22Rv1 (cell line): ENCODE results near the gene TEX264.
"Not testable (repeated sequence)": the region's sequence is repeated elsewhere in the genome, so short reads cannot be mapped to it uniquely, and the experiment has no call there.

Source experiments
- H3K27ac ChIP-seq: fragments of 450-650 bp; 2 replicates; pipeline ENCODE4 v1.5.1; 2017
- ZFX ChIP-seq: fragments of 450-650 bp; IDR thresholded peaks from 2 replicates; pipeline ENCODE4 v1.6.1; 2017; ENCODE audit warnings: antibody characterized with exemption, borderline replicate concordance
- TF ChIP-seq, protein P1 (sequence below): fragments of 450-650 bp; IDR thresholded peaks from 2 replicates; pipeline ENCODE4 v1.5.1; 2017; ENCODE audit warnings: mild to moderate bottlenecking

TEX264 gene

DNA sequence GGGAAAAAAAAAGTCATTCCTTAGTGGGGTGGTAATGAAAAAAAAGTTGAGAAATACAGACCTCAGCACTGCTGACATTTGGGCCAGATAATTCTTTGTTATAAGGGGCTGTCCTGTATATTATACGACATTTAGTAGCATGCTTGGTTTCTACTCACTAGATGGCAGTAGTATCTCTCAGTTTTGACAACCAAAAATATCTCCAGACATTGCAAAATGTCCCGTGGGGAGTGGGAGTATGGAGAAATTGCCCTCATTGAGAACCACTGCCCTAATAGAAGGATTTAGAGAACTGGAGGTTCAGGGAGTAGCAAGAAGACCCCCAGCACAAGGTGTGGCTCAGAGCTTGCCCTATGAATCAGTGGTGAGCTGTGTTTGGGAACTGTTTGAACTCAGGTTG, 28.6 kb upstream of the TEX264 start:
- TF ChIP-seq, protein P1, sequence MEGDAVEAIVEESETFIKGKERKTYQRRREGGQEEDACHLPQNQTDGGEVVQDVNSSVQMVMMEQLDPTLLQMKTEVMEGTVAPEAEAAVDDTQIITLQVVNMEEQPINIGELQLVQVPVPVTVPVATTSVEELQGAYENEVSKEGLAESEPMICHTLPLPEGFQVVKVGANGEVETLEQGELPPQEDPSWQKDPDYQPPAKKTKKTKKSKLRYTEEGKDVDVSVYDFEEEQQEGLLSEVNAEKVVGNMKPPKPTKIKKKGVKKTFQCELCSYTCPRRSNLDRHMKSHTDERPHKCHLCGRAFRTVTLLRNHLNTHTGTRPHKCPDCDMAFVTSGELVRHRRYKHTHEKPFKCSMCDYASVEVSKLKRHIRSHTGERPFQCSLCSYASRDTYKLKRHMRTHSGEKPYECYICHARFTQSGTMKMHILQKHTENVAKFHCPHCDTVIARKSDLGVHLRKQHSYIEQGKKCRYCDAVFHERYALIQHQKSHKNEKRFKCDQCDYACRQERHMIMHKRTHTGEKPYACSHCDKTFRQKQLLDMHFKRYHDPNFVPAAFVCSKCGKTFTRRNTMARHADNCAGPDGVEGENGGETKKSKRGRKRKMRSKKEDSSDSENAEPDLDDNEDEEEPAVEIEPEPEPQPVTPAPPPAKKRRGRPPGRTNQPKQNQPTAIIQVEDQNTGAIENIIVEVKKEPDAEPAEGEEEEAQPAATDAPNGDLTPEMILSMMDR, result peak; percentile 44
- no peak for TF ChIP-seq ZFX
- no peak overlapping the region for H3K27ac ChIP-seq

DNA sequence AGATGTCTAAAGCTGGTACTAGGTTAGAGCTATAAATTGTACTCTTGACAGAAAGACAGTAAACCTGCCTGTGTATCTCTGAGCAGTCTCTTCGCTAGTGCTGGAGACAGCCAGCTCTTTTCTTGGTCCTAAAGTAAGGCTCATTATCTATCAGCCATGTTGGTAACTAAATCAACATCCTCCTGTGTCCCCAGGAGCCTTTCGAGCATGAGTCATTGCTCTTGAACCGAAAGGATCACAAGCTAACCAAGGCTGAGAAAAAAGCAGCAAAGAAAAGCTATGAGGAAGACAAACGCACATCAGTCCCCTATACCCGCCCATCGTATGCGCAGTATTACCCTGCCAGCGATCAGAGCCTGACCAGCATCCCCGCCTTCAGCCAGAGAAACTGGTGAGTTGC, 25.0 kb upstream of the TEX264 start:
- H3K27ac ChIP-seq, result no peak overlapping the region
- TF ChIP-seq ZFX, result no peak
- TF ChIP-seq, protein P1, result no peak

DNA sequence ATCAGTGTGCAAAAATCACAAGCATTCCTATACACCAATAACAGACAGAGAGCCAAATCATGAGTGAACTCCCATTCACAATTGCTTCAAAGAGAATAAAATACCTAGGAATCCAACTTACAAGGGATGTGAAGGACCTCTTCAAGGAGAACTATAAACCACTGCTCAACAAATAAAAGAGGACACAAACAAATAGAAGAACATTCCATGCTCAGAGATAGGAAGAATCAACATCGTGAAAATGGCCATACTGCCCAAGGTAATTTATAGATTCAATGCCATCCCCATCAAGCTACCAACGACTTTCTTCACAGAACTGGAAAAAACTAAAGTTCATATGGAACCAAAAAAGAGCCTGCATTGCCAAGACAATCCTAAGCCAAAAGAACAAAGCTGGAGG, 18.9 kb upstream of the TEX264 start:
- not testable (repeated sequence) for H3K27ac ChIP-seq

GRCh38 chr3:51653409-51653808, 17.6 kb upstream of the TEX264 start:
- not testable (repeated sequence) for H3K27ac ChIP-seq

- TF ChIP-seq, protein P1, result no peak
- no peak for TF ChIP-seq ZFX
- H3K27ac ChIP-seq, result no peak overlapping the region
Measured at GRCh38 chr3:51657234-51657633, 13.8 kb upstream of the TEX264 start.

- no peak for TF ChIP-seq ZFX
- TF ChIP-seq, protein P1, result no peak
- H3K27ac ChIP-seq, result no peak overlapping the region
Measured at GRCh38 chr3:51659942-51660341, 11.1 kb upstream of the TEX264 start.

DNA sequence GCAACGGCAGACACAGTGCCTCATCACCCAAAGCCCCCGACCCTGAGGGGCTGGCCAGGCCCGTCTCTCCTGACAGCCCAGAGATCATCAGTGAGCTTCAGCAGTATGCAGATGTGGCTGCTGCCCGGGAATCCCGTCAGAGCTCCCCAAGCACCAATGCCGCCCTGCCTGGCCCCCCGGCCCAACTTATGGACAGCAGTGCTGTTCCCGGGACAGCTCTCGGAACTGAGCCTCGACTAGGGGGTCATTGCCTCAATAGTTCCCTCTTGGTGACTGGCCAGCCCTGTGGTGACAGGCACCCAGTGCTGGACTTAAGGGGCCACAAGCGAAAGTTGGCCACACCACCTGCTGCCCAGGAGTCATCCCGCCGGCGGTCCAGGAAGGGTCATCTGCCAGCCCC, 8.6 kb upstream of the TEX264 start:
- no peak for TF ChIP-seq ZFX
- TF ChIP-seq, protein P1, result no peak
- no peak overlapping the region for H3K27ac ChIP-seq

DNA sequence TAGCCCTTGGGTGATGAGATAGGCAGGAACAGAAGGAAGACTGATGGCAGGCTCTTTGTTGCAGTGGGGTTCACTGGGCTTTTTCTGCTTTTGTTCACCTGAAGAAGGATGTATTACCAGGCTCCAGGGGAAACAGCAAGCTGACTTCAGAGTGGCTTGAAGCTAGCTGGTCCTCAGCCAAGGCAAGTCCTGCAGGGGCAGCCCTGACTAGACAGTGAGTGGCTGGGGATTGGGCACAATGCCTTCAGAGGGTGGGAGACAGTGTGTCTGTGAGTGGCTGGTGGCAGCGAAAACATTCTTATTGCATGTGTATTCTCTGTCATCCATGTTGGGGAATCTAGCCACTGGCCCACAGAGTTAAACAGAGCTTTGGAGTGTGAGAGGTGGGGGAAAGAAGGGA, 2.3 kb upstream of the TEX264 start:
- H3K27ac ChIP-seq, result peak overlapping the region; percentile 95
- TF ChIP-seq, protein P1, result no peak
- TF ChIP-seq ZFX, result no peak
